AG09319 (cell line): Measurements from ENCODE around the gene ATP5MC3.

Source experiments
- DNase-seq: peaks from one replicate; pipeline ENCODE4 v3.0.0-alpha.2; 2010; ENCODE audit warnings: low read depth; ENCODE audit errors: extremely low read depth
- CTCF ChIP-seq: IDR thresholded peaks from 2 replicates; pipeline ENCODE4 v1.5.1; 2011; ENCODE audit warnings: low read depth, mild to moderate bottlenecking, inconsistent platforms, low read length, moderate library complexity

ATP5MC3 gene

GRCh38 chr2:175180701-175181103, 808 bp downstream of the ATP5MC3 start:
- no peak for DNase-seq
- no peak for TF ChIP-seq CTCF

GRCh38 chr2:175176624-175177023, 4.9 kb downstream of the ATP5MC3 start:
- DNase-seq: no peak
- no peak for TF ChIP-seq CTCF

DNA sequence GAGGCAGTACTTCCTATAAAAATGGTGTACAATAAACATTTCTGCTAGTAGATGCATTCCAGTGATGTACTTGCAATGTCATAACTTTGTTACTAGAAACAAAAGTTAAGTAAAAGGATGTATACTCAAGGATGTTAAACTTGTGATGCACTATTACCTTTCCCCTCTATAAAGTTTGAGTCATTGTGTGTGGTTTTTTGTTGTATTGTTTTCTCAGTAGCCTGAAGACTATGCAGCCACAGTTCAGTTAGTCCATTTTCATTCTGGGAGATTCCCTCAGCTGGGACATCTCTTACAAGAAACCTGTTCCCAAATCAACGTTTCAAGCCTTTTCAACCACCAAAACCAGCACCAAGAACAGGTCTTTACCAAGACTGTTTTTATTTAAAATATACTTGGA, 5.6 kb downstream of the ATP5MC3 start:
- no peak for TF ChIP-seq CTCF
- no peak for DNase-seq

- DNase-seq: no peak
- no peak for TF ChIP-seq CTCF
Observed at GRCh38 chr2:175175320-175175719, 6.2 kb downstream of the ATP5MC3 start.

DNA sequence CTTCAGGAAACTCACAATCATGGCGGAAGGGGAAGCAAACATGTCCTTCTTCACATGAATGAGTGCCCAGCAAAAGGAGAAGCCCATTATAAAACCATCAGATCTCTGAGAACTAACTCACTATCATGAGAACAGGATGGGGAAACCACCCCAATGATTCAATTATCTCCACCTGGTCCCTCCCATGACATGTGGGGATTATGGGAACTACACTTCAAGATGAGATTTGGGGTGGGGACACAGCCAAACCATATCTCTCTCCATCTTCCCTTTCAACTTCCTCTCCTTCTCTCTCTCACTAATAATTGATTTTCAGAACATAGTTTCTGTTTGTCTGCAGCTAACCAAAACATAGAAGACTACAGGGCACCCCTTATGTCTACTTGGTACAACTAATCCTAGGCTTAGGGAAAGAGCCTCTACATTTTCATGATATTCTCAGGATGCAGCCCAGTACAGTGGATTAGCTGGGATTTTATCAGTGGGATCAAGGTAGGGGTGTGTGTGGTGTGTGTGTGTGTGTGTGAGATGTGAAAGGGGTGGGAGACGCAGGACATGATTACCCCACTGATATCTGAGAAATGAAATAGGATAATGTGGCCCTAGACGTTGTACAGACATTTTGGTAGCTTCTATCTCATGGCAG, 10.7 kb downstream of the ATP5MC3 start:
- no peak for DNase-seq
- no peak for TF ChIP-seq CTCF

DNA sequence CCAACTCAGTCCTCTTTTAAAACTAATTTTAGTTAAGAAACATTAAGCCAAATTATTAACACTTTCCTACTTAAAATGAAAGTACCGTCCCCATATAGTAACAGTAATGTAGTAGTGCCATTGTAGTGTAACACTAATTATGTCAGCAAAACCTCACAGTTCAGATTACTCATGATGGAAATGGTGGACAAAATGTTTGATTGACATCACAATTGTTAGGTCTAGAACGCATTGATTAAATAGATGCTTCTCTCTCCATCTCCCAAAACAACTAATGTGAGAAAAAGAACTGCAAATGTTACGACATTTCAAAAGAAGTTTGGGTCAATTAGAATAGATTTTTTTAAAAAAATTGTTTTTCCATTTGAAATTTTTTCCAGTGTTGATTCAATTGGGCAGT, 12.3 kb downstream of the ATP5MC3 start:
- DNase-seq: no peak
- no peak for TF ChIP-seq CTCF

GRCh38 chr2:175168564-175168945, 13.0 kb downstream of the ATP5MC3 start:
- TF ChIP-seq CTCF: no peak
- no peak for DNase-seq
